ENCODE measurements around the gene ZNF524. TPM values are rescaled to one million over a fixed set of nuclear protein-coding genes. Genes with fewer than 3 reads are reported as not detected.

ZNF524 gene
- total RNA-seq, 1 donor from 2014 or later = 18.4 TPM

DNA sequence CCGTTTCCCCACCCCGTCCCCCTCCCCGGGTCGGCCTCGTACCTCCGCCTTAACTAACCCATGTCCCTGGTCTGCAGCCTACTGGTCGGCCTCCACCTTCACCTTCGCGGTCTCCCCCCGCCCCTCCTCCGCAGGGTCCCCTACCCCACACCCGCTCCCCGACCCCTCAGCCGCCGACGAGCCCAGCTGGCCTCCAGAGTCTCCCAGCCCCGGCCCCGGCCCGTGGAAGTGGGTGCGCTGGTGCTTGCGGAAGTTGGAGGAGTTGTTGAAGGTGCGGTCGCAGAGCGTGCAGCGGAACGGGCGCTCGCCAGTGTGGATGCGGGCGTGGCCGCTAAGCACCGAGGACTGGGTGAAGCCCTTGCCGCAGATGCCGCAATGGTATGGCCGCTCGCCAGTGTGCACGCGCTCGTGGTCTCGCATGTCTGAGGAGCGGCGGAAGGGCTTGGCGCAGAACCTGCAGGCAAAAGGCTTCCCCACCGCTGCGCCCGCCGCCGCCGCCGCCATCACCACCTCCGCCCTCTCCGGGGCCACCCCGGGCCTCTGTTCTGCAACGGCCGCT is 21.7 kb downstream of the ZNF524 start:
- no peaks in the 10 kb centered on the region for H3K27me3 ChIP-seq (ENCODE audit: control insufficient read depth, insufficient read depth, low read length)
- no peak for FAIRE-seq
- no peak for DNase-seq (ENCODE audit: low read depth)

GRCh38 chr19:55622242-55622969 is 22.3 kb downstream of the ZNF524 start:
- H3K36me3 ChIP-seq (ENCODE audit: control insufficient read depth, insufficient read depth, low read length) = peaks cover 3% of the 10 kb centered on the region
- H3K27me3 ChIP-seq (ENCODE audit: control insufficient read depth, insufficient read depth, low read length) = no peaks in the 10 kb centered on the region
- TF ChIP-seq, protein P1, sequence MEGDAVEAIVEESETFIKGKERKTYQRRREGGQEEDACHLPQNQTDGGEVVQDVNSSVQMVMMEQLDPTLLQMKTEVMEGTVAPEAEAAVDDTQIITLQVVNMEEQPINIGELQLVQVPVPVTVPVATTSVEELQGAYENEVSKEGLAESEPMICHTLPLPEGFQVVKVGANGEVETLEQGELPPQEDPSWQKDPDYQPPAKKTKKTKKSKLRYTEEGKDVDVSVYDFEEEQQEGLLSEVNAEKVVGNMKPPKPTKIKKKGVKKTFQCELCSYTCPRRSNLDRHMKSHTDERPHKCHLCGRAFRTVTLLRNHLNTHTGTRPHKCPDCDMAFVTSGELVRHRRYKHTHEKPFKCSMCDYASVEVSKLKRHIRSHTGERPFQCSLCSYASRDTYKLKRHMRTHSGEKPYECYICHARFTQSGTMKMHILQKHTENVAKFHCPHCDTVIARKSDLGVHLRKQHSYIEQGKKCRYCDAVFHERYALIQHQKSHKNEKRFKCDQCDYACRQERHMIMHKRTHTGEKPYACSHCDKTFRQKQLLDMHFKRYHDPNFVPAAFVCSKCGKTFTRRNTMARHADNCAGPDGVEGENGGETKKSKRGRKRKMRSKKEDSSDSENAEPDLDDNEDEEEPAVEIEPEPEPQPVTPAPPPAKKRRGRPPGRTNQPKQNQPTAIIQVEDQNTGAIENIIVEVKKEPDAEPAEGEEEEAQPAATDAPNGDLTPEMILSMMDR (IDR thresholded peaks at IDR 0.05; ENCODE audit: insufficient read depth, low read length, severe bottlenecking) = no peak
- FAIRE-seq = no peak
- no peak overlapping the region for H3K4me3 ChIP-seq (ENCODE audit: low read depth, low read length)
- no peak for DNase-seq (ENCODE audit: low read depth)

More for the DNA sequence above, 21.7 kb downstream of the ZNF524 start:
- TF ChIP-seq, protein P1 (IDR thresholded peaks at IDR 0.05; ENCODE audit: insufficient read depth, low read length, severe bottlenecking) = no peak
- Histone ChIP-seq H3K4me3 (ENCODE audit: low read depth, low read length) (no peak overlapping the region), H3K36me3 (ENCODE audit: control insufficient read depth, insufficient read depth, low read length) (peaks cover 7% of the 10 kb centered on the region)

GRCh38 chr19:55623130-55623529 is 23.0 kb downstream of the ZNF524 start:
- FAIRE-seq = no peak

DNA sequence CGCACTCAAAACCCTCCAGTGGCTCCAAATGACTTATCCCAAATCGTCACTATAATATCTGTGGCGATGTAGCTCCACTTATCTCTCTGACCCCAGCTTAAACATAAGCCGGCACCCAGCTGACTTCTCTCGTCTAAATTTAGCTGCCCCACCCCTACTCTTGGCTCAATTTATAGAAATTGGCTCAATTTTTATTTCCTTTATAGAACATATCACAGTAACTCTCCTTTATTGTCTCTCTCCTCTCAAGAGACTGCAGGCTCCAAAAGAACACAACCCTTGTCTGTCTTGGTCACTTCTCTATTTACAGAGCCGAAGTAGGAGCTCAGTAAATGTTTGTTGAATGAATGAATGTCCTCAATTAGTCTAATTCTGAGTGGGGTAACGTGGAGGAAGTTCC is 23.5 kb downstream of the ZNF524 start:
- peaks cover 1% of the 10 kb centered on the region for H3K36me3 ChIP-seq (ENCODE audit: control insufficient read depth, insufficient read depth, low read length)
- no peak for DNase-seq (ENCODE audit: low read depth)
- TF ChIP-seq, protein P1 (IDR thresholded peaks at IDR 0.05; ENCODE audit: insufficient read depth, low read length, severe bottlenecking) = no peak
- FAIRE-seq = no peak
- H3K4me3 ChIP-seq (ENCODE audit: low read depth, low read length) = no peak overlapping the region
- no peaks in the 10 kb centered on the region for H3K27me3 ChIP-seq (ENCODE audit: control insufficient read depth, insufficient read depth, low read length)

More at GRCh38 chr19:55623130-55623529, 23.0 kb downstream of the ZNF524 start:
- Histone ChIP-seq H3K27me3 (ENCODE audit: control insufficient read depth, insufficient read depth, low read length) (no peaks in the 10 kb centered on the region), H3K36me3 (ENCODE audit: control insufficient read depth, insufficient read depth, low read length) (peaks cover 1% of the 10 kb centered on the region), H3K4me3 (ENCODE audit: low read depth, low read length) (no peak overlapping the region)
- no peak for DNase-seq (ENCODE audit: low read depth)
- TF ChIP-seq, protein P1 (IDR thresholded peaks at IDR 0.05; ENCODE audit: insufficient read depth, low read length, severe bottlenecking) = no peak

DNA sequence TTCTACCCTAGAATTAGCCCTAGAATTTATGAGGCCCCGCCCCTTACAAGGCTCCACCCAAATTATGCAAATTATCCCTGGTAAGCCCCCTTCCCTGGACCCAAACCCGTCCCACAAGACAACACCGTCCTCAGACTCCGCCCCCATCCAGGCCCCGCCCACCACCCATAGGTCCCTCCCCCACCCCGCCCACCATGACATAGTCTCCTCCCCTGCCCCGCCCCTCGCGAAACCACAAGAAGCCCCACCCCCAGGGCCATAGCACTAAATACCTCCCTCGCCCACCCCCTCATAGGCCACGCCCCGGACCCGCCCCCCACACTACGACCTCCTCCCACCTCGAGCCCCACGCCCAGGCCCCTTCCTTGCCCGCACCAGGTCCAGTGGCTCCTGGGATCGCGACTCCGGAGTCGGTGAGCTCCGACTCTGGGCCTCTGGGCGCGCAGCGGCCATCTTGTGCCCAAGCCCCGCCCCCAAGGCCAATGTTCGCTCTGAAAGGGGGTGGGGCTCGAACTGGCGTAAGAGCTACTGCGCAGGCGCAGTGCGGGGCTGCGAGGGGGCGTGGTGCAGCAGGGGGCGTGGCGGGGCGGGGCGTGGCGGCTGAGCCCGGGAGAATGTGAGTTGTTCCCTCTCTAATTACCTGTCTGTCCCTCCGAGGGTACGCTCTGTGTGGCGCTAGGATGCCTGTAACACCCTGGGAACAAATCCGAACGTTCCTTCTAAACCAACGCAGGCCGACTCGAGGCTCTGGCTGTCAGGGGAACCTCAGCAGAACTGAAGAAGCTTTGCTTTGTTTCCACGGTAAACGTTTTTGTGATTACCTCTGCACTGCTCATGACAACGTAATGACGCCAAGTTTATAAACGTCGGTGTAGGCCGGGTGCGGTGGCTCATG is 24.3 kb downstream of the ZNF524 start, which contains the start of gene ZNF784:
Gene ZNF784, minus strand, starts transcription at position 458 of the 895 bp plus-strand sequence. Its CDS starts 5 bp downstream, at position 453.
- peak; percentile 70 for DNase-seq (ENCODE audit: low read depth)
- no peak for FAIRE-seq
- H3K36me3 ChIP-seq (ENCODE audit: control insufficient read depth, insufficient read depth, low read length) = peaks cover 1% of the 10 kb centered on the region
- no peaks in the 10 kb centered on the region for H3K27me3 ChIP-seq (ENCODE audit: control insufficient read depth, insufficient read depth, low read length)
- TF ChIP-seq, protein P1 (IDR thresholded peaks at IDR 0.05; ENCODE audit: insufficient read depth, low read length, severe bottlenecking) = no peak
- H3K4me3 ChIP-seq (ENCODE audit: low read depth, low read length) = peak within 1 kb of the TSS; percentile 78

Data from bronchial epithelial cell (primary cell).